Kidney epithelial cell (primary cell): ENCODE measurements around the gene MDP1. TPM values are rescaled to one million over a fixed set of nuclear protein-coding genes. Genes with fewer than 3 reads are reported as not detected.

Experiments
- DNase-seq: peaks from one replicate; pipeline ENCODE4 v3.0.0-alpha.2; 2010; ENCODE audit warnings: low read depth
- H3K27me3 ChIP-seq: 2 replicates; pipeline ENCODE4 v1.6.0; 2011; ENCODE audit warnings: low read length; ENCODE audit not compliant: control insufficient read depth, insufficient read depth
- H3K36me3 ChIP-seq: 2 replicates; pipeline ENCODE4 v1.5.1; 2011; ENCODE audit warnings: low read length; ENCODE audit not compliant: control insufficient read depth, insufficient read depth
- H3K4me3 ChIP-seq: 2 replicates; pipeline ENCODE4 v1.5.1; 2011; ENCODE audit warnings: low read depth, mild to moderate bottlenecking, control low read depth, low read length
- CTCF ChIP-seq: IDR thresholded peaks from 2 replicates; pipeline ENCODE4 v1.5.1; 2011; ENCODE audit warnings: mild to moderate bottlenecking, moderate library complexity, low read length, control low read depth, inconsistent platforms; ENCODE audit not compliant: insufficient read depth, poor library complexity, severe bottlenecking
- total RNA-seq: library from RNA; depleted of rRNA; stranded (reverse); fragments of >200 nt; gene quantifications from 2 replicates; pipeline ENCODE4 v1.2.3, GENCODE V29; 2015

The MDP1 gene
- total RNA-seq, 1 donor from 2014 or later: 11.8 TPM

DNA sequence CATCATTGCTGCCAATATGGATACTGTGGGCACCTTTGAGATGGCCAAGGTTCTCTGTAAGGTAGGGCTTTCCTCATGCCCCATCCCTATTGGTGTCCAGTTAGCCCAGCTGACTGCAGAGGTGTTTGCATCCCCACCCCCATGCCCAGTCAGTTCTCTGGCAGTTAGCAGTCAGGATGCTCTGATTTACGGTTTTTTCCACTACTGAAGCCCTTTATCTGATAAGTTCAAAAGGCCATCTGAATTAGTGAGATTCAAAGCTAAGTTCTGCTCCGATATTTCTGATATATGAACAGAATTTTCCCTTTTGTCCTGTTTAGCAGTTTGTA is 17.6 kb upstream of the MDP1 start:
- TF ChIP-seq CTCF: no peak
- H3K4me3 ChIP-seq: peak overlapping the region; percentile 91
- DNase-seq: no peak
- H3K36me3 ChIP-seq: peaks cover under 1% of the 10 kb centered on the region
- no peaks in the 10 kb centered on the region for H3K27me3 ChIP-seq

GRCh38 chr14:24232645-24233537 is 17.0 kb upstream of the MDP1 start, which contains the start of gene GMPR2:
TSS of gene GMPR2 (plus strand) at chr14:24232929. CDS start at chr14:24233254, 325 bp downstream.
- DNase-seq: no peak
- Histone ChIP-seq H3K4me3 (peak within 1 kb of the TSS; percentile 91), H3K27me3 (no peaks in the 10 kb centered on the region), H3K36me3 (no peaks in the 10 kb centered on the region)
- TF ChIP-seq CTCF: no peak

- no peak for DNase-seq
- no peak for TF ChIP-seq CTCF
- peak within 1 kb of the TSS; percentile 91 for H3K4me3 ChIP-seq
- no peaks in the 10 kb centered on the region for H3K27me3 ChIP-seq
- H3K36me3 ChIP-seq: no peaks in the 10 kb centered on the region
Measured at GRCh38 chr14:24232121-24232644, 16.3 kb upstream of the MDP1 start, which contains the start of gene NEDD8. TSS of gene NEDD8 (minus strand) at chr14:24232367. CDS start at chr14:24232267, 100 bp downstream.

DNA sequence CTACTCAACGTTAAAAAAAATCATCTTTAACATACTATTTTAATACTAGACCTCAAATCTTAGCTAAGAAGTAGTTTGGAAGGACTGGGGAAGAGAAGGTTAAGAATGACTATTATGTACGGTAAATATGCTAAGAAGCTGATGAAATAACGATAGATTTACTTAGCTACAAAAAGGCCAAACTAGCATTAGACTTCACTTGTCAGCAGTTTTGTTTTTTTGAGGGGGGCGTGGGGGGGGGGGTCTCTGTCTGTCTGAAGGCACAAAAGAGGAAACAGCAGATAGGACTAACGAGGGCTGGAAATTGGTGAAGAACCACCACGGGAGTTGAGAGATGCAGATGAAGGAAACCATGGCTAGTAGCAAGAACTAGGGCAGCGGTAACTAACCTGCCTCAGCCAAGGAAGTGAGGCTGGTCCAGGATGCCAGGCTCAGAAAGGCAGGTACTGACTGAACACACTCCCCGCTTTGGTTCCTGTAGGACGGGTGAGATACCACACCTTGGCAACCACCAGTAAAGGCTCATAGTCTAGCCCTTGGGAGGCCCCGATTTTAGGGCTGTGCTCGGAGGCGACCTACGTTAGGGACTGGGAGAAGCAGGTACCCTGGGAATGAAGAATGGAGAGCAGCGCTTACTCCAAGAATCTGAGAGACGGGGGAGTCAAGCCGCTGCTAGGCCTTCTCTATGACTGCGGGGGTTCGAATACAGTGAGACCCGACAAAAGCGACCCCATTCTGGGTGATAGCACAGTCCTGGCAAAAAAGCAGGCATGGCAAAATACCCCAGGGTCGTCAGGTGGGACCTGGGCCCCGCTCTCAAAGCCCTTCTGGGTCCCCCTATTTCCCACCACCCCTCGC is 15.6 kb upstream of the MDP1 start:
- DNase-seq: no peak
- TF ChIP-seq CTCF: no peak
- Histone ChIP-seq H3K27me3 (no peaks in the 10 kb centered on the region), H3K36me3 (no peaks in the 10 kb centered on the region), H3K4me3 (peak overlapping the region; percentile 91)

DNA sequence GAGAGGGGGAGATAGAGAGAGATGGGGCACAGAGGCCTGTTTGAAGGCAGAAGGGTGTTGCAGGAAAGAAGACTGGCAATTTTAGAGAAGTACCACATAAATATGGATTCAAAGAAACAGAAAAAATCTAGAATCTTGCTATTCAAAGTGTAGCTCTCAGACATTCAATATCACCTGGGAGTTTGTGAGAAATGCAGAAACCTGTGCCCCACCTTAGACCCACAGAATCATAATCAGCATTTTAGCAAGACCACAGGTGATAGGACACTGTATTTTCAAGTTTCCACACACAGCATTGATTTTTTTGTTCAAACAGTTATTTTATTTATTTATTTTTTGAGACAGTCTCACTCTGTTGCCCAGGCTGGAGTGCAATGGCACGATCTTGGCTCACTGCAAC is 13.0 kb upstream of the MDP1 start:
- no peak for TF ChIP-seq CTCF
- no peaks in the 10 kb centered on the region for H3K27me3 ChIP-seq
- no peak for DNase-seq
- H3K4me3 ChIP-seq: no peak overlapping the region
- no peaks in the 10 kb centered on the region for H3K36me3 ChIP-seq
